Measurements from ENCODE around the gene LAMA2.

LAMA2 gene

DNA sequence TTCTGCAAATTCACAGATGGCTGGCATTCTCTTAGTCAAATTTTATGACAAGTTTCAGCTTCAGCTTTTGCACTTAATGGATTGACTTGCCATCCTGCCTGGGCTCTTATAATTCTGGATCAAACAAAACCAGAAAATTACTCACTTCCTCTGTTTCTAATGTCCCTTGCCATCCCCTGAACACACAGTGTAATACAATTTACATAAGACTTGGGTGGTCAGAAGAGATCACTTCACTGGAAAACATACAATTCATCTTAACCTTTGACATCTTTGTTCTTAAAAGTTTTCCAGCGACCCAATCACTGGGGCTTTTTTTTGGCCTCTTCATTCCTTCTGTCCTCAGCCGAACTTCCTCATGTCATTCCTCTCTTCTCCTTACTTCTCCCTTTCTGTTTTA is 628.0 kb downstream of the LAMA2 start:
- H3K27ac ChIP-seq: no peak overlapping the region
- no peak for DNase-seq
- in situ Hi-C loops (cut with HindIII; ENCODE audit: low pct_ligation_motif_present, low sequenced_read_pairs): no loop called here
- no peak overlapping the region for H3K4me3 ChIP-seq (ENCODE audit: low read depth, low read length)
- no peaks in the 10 kb centered on the region for H3K27me3 ChIP-seq (replicated peaks)
- H3K36me3 ChIP-seq (replicated peaks): no peaks in the 10 kb centered on the region
- TF ChIP-seq, protein P1, sequence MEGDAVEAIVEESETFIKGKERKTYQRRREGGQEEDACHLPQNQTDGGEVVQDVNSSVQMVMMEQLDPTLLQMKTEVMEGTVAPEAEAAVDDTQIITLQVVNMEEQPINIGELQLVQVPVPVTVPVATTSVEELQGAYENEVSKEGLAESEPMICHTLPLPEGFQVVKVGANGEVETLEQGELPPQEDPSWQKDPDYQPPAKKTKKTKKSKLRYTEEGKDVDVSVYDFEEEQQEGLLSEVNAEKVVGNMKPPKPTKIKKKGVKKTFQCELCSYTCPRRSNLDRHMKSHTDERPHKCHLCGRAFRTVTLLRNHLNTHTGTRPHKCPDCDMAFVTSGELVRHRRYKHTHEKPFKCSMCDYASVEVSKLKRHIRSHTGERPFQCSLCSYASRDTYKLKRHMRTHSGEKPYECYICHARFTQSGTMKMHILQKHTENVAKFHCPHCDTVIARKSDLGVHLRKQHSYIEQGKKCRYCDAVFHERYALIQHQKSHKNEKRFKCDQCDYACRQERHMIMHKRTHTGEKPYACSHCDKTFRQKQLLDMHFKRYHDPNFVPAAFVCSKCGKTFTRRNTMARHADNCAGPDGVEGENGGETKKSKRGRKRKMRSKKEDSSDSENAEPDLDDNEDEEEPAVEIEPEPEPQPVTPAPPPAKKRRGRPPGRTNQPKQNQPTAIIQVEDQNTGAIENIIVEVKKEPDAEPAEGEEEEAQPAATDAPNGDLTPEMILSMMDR (IDR thresholded peaks at IDR 0.05; ENCODE audit: low read depth, low read length, missing control alignments): no peak

- Histone ChIP-seq H3K27me3 (replicated peaks) (no peaks in the 10 kb centered on the region), H3K27ac (no peak overlapping the region), H3K36me3 (replicated peaks) (no peaks in the 10 kb centered on the region), H3K4me3 (ENCODE audit: low read depth, low read length) (no peak overlapping the region)
- in situ Hi-C loops (cut with HindIII; ENCODE audit: low pct_ligation_motif_present, low sequenced_read_pairs): no loop called here
- DNase-seq: no peak
- TF ChIP-seq, protein P1 (IDR thresholded peaks at IDR 0.05; ENCODE audit: low read depth, low read length, missing control alignments): no peak
Measured at GRCh38 chr6:129513471-129513870, 630.5 kb downstream of the LAMA2 start.

GRCh38 chr6:129515004-129515403 is 632.1 kb downstream of the LAMA2 start:
- TF ChIP-seq, protein P1 (IDR thresholded peaks at IDR 0.05; ENCODE audit: low read depth, low read length, missing control alignments): no peak
- Histone ChIP-seq H3K4me3 (ENCODE audit: low read depth, low read length) (no peak overlapping the region), H3K27me3 (replicated peaks) (no peaks in the 10 kb centered on the region), H3K27ac (no peak overlapping the region), H3K36me3 (replicated peaks) (no peaks in the 10 kb centered on the region)
- DNase-seq: no peak
- in situ Hi-C loops (cut with HindIII; ENCODE audit: low pct_ligation_motif_present, low sequenced_read_pairs): no loop called here

DNA sequence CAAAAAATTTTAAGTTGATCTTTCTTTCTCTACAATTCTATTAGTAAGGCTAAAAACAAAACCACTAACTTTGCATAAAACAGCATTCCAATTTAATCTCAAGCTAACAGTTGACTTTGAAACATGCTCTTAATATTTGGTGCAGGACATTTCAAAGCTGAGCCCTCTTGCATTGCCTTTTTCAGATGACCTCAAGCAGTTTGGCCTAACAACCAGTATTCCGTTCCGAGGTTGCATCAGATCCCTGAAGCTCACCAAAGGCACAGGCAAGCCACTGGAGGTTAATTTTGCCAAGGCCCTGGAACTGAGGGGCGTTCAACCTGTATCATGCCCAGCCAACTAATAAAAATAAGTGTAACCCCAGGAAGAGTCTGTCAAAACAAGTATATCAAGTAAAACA is 633.1 kb downstream of the LAMA2 start:
- Histone ChIP-seq H3K36me3 (replicated peaks) (no peaks in the 10 kb centered on the region), H3K27me3 (replicated peaks) (no peaks in the 10 kb centered on the region), H3K27ac (no peak overlapping the region), H3K4me3 (ENCODE audit: low read depth, low read length) (no peak overlapping the region)
- TF ChIP-seq, protein P1 (IDR thresholded peaks at IDR 0.05; ENCODE audit: low read depth, low read length, missing control alignments): no peak
- no peak for DNase-seq
- in situ Hi-C loops (cut with HindIII; ENCODE audit: low pct_ligation_motif_present, low sequenced_read_pairs): no loop called here

DNA sequence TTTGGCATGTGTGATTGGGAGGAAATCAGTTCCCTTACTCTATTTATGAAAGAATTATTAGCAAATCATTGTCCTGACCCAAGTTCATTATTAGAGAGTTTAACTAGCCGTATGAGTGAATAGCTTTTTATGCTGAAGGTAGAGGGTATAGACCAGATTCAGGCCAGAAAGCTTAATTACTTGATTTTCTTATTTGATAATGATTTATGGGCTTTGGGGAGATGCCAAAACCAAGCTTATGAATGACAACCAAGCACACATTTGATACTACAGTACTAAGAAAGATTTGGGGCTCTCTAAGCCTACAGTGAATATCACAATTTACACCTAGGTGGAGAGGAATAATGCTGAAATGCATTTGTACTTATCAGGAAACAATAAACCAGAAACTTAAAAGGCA is 633.8 kb downstream of the LAMA2 start:
- TF ChIP-seq, protein P1 (IDR thresholded peaks at IDR 0.05; ENCODE audit: low read depth, low read length, missing control alignments): no peak
- no peaks in the 10 kb centered on the region for H3K36me3 ChIP-seq (replicated peaks)

DNA sequence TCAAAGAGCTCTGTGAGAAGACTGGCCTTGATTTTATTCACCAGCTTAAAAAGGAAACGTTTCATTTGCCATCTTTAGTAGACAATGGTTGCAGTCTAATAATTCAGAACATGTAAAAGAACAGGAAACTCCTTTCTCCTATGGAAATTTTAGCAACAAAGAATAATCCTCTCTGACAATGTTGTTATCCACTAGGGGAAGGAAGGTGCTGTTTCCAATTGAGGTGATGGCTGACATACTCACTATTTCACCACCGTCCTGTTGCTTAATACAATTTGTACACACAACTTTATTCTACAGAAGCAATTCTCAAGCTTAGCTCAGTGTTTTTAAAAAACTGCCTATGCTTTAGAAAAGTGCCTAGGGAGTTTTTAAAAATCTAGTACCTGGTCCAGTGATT is 634.4 kb downstream of the LAMA2 start:
- TF ChIP-seq, protein P1 (IDR thresholded peaks at IDR 0.05; ENCODE audit: low read depth, low read length, missing control alignments): no peak
- Histone ChIP-seq H3K27me3 (replicated peaks) (no peaks in the 10 kb centered on the region), H3K27ac (no peak overlapping the region), H3K36me3 (replicated peaks) (no peaks in the 10 kb centered on the region), H3K4me3 (ENCODE audit: low read depth, low read length) (no peak overlapping the region)
- DNase-seq: no peak
- in situ Hi-C loops (cut with HindIII; ENCODE audit: low pct_ligation_motif_present, low sequenced_read_pairs): no loop called here

More for the DNA sequence above, 633.8 kb downstream of the LAMA2 start:
- no peak for DNase-seq
- in situ Hi-C loops (cut with HindIII; ENCODE audit: low pct_ligation_motif_present, low sequenced_read_pairs): no loop called here
- H3K27ac ChIP-seq: no peak overlapping the region
- H3K4me3 ChIP-seq (ENCODE audit: low read depth, low read length): no peak overlapping the region
- H3K27me3 ChIP-seq (replicated peaks): no peaks in the 10 kb centered on the region
